ENCODE data around the gene SLAIN1.

Gene SLAIN1

GRCh38 chr13:77714119-77714755 lies 16.8 kb downstream of the SLAIN1 start:
- DNase-seq (ENCODE audit: low spot score) = no peak

GRCh38 chr13:77715233-77715891 lies 17.9 kb downstream of the SLAIN1 start:
- DNase-seq (ENCODE audit: low spot score) = no peak

GRCh38 chr13:77716692-77717091 lies 19.2 kb downstream of the SLAIN1 start:
- no peak for DNase-seq (ENCODE audit: low spot score)

- DNase-seq (ENCODE audit: low spot score) = no peak
Measured at GRCh38 chr13:77717508-77717907, 20.0 kb downstream of the SLAIN1 start.

- no peak for DNase-seq (ENCODE audit: low spot score)
Measured at GRCh38 chr13:77719128-77719527, 21.6 kb downstream of the SLAIN1 start.

GRCh38 chr13:77720988-77721387 lies 23.5 kb downstream of the SLAIN1 start:
- no peak for DNase-seq (ENCODE audit: low spot score)

- no peak for DNase-seq (ENCODE audit: low spot score)
Measured at GRCh38 chr13:77724092-77724491, 26.6 kb downstream of the SLAIN1 start.

- no peak for DNase-seq (ENCODE audit: low spot score)
Measured at GRCh38 chr13:77725071-77725470, 27.6 kb downstream of the SLAIN1 start.

GRCh38 chr13:77728265-77729125 lies 31.0 kb downstream of the SLAIN1 start:
- DNase-seq (ENCODE audit: low spot score) = no peak

- no peak for DNase-seq (ENCODE audit: low spot score)
Measured at GRCh38 chr13:77729502-77730221, 32.2 kb downstream of the SLAIN1 start.

- DNase-seq (ENCODE audit: low spot score) = no peak
Measured at GRCh38 chr13:77730572-77730971, 33.1 kb downstream of the SLAIN1 start.

- DNase-seq (ENCODE audit: low spot score) = no peak
Measured at GRCh38 chr13:77732287-77732686, 34.8 kb downstream of the SLAIN1 start.

GRCh38 chr13:77733674-77734073 lies 36.2 kb downstream of the SLAIN1 start:
- DNase-seq (ENCODE audit: low spot score) = no peak

GRCh38 chr13:77737583-77738200 lies 40.2 kb downstream of the SLAIN1 start:
- no peak for DNase-seq (ENCODE audit: low spot score)

- DNase-seq (ENCODE audit: low spot score) = no peak
Measured at GRCh38 chr13:77740097-77740735, 42.7 kb downstream of the SLAIN1 start.

GRCh38 chr13:77740931-77741596 lies 43.6 kb downstream of the SLAIN1 start:
- no peak for DNase-seq (ENCODE audit: low spot score)

- DNase-seq (ENCODE audit: low spot score) = no peak
Measured at GRCh38 chr13:77741597-77741972, 44.1 kb downstream of the SLAIN1 start.

- no peak for DNase-seq (ENCODE audit: low spot score)
Measured at GRCh38 chr13:77742801-77743200, 45.3 kb downstream of the SLAIN1 start.

- DNase-seq (ENCODE audit: low spot score) = no peak
Measured at GRCh38 chr13:77745784-77746183, 48.3 kb downstream of the SLAIN1 start.

GRCh38 chr13:77749344-77749880 lies 51.9 kb downstream of the SLAIN1 start:
- DNase-seq (ENCODE audit: low spot score) = no peak
